Measurements from ENCODE around the gene DPEP1. TPM values are rescaled to one million over a fixed set of nuclear protein-coding genes. Genes with fewer than 3 reads are reported as not detected.
A peak's percentile ranks its signal among the peaks of the same experiment; 100 is the strongest.

The DPEP1 gene
- total and polyA plus RNA-seq, 2 experiments from 2014 or later, result not detected

DNA sequence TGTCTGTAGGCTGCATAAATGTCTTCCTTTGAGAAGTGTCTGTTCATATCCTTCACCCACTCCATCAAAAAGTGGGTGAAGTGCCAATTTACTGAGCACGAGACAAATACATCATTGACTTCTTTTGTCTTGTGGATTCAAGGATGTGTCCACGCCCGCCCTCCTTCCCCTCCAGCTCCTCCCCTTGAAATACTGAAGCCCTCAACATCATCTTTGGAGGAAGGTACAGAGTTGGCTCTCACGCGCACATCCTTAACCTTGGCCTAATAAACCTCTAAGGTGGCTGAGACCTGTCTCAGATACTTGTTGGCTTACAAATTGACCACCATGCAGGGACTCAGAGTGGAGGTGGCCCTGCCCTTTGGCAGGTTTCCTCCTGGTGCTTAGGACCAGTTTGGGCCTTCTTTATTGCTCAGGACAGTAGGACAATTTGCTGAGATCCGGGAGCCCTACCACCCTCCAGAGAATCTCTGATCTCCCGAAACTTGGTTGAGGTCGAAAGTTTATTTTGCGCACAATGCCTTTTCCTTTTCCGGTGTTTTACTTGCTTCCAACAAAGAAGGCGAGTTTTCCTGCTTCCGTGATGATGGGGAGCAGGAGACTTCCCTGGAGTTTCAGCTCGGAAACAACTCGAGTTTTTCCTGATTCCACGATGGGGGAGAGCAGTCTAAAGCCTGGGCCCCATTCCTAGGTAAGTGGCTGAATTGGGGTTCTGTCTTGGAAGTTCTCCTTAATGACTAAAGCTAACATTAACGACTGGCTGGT is 58.9 kb downstream of the DPEP1 start:
- H3K27ac ChIP-seq, result no peak overlapping the region
- peaks cover 9% of the 10 kb centered on the region; the same call in 1 of the 2 replicates for H3F3A ChIP-seq (ENCODE audit: insufficient read depth)
- H3K9me3 ChIP-seq (ENCODE audit: low read depth), result no peaks in the 10 kb centered on the region
- no peaks in the 10 kb centered on the region; the same call in 1 of the 2 replicates for H3K4me1 ChIP-seq (ENCODE audit: insufficient read depth)
- H3K79me2 ChIP-seq (ENCODE audit: insufficient read depth), result no peaks in the 10 kb centered on the region
- H3K9me2 ChIP-seq (ENCODE audit: insufficient read depth), result no peaks in the 10 kb centered on the region
- no peak overlapping the region for H3K4me3 ChIP-seq
- no peak overlapping the region for H3K4me2 ChIP-seq (ENCODE audit: unreplicated experiment)
- TF ChIP-seq EZH2 (IDR thresholded peaks at IDR 0.05; ENCODE audit: insufficient read depth, poor library complexity, severe bottlenecking) (no peak), EZH2phosphoT487 (IDR thresholded peaks at IDR 0.05; ENCODE audit: insufficient read depth, low read depth) (no peak)
- in situ Hi-C loops (cut with MboI), result no loop called here
- H3K36me3 ChIP-seq (ENCODE audit: low read depth), result no peaks in the 10 kb centered on the region
- H3K9ac ChIP-seq, result no peak overlapping the region
- no peak for DNase-seq
- no peak overlapping the region for H2AFZ ChIP-seq
- H3K27me3 ChIP-seq (replicated peaks; ENCODE audit: insufficient read depth), result no peaks in the 10 kb centered on the region
- no peaks in the 10 kb centered on the region for H4K20me1 ChIP-seq (ENCODE audit: insufficient read depth)
- 89% methylated on average over 16 of the region's 16 CpGs for WGBS, 2 experiments (ENCODE audit: low coverage in 1 of 2, low lambda C conversion rate in 2 of 2, missing lambda C conversion rate in 2 of 2)

DNA sequence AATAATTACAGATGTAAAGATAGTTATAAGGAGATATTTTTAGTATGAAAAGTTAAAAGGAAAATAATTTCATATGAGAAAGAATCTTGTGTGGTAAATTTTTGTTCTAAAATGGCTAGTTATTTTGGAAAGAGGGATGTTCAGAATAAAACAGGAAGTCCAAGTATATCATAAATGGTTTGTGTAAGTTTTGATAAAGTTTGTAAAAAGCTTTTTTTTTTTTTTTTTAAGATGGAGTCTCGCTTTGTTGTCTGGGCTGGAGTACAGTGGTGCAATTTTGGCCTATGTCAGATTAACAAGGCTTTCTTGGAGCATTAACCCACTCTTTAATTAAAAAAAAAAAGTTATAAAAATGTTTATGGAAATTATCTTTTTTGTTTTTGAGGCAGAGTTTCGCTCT is 64.8 kb downstream of the DPEP1 start:
- H3K9me3 ChIP-seq (ENCODE audit: low read depth), result no peaks in the 10 kb centered on the region
- no peaks in the 10 kb centered on the region for H3K79me2 ChIP-seq (ENCODE audit: insufficient read depth)
- no peak for DNase-seq
- H3K9me2 ChIP-seq (ENCODE audit: insufficient read depth), result no peaks in the 10 kb centered on the region
- no peak overlapping the region for H3K4me3 ChIP-seq
- H2AFZ ChIP-seq, result no peak overlapping the region
- H3K9ac ChIP-seq, result no peak overlapping the region
- no peaks in the 10 kb centered on the region for H3F3A ChIP-seq (ENCODE audit: insufficient read depth)
- H4K20me1 ChIP-seq (ENCODE audit: insufficient read depth), result no peaks in the 10 kb centered on the region
- in situ Hi-C loops (cut with MboI), result no loop called here
- H3K27ac ChIP-seq, result no peak overlapping the region
- 89 to 93% methylated on average over 2 of the region's 2 CpGs for WGBS, 2 experiments (ENCODE audit: low coverage in 1 of 2, low lambda C conversion rate in 2 of 2, missing lambda C conversion rate in 2 of 2)
- H3K36me3 ChIP-seq (ENCODE audit: low read depth), result no peaks in the 10 kb centered on the region
- TF ChIP-seq EZH2phosphoT487 (IDR thresholded peaks at IDR 0.05; ENCODE audit: insufficient read depth, low read depth), result no peak
- no peak for TF ChIP-seq EZH2 (IDR thresholded peaks at IDR 0.05; ENCODE audit: insufficient read depth, poor library complexity, severe bottlenecking)
- H3K27me3 ChIP-seq (replicated peaks; ENCODE audit: insufficient read depth), result no peaks in the 10 kb centered on the region
- no peak overlapping the region for H3K4me2 ChIP-seq (ENCODE audit: unreplicated experiment)
- H3K4me1 ChIP-seq (ENCODE audit: insufficient read depth), result no peaks in the 10 kb centered on the region

DNA sequence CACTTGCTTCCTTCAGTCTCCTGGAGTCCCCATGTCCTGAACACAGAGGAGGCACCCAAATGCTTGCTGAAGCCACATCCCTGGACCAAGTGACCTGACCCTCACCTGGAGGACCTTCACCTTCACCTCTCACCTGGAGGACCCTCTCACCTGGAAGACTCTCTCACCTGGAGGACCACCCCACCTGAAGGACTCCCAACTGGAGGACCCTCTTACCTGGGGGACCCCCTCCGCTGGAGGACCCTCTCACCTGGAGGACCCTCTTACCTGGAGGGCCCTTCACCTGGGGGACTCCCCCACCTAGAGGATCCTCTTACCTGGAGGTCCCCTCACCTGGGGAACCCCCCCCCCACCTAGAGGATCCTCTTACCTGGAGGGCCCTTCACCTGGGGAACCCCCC is 72.5 kb downstream of the DPEP1 start:
- Histone ChIP-seq H3K4me2 (ENCODE audit: unreplicated experiment) (no peak overlapping the region), H3K27ac (no peak overlapping the region), H3F3A (ENCODE audit: insufficient read depth) (peaks cover 8% of the 10 kb centered on the region; the same call in 1 of the 2 replicates), H3K9ac (no peak overlapping the region), H3K4me1 (ENCODE audit: insufficient read depth) (peaks cover 4% of the 10 kb centered on the region), H3K79me2 (ENCODE audit: insufficient read depth) (peaks cover 32% of the 10 kb centered on the region), H4K20me1 (ENCODE audit: insufficient read depth) (no peaks in the 10 kb centered on the region), H3K27me3 (replicated peaks; ENCODE audit: insufficient read depth) (no peaks in the 10 kb centered on the region), H2AFZ (no peak overlapping the region), H3K9me3 (ENCODE audit: low read depth) (no peaks in the 10 kb centered on the region), H3K36me3 (ENCODE audit: low read depth) (peaks cover 3% of the 10 kb centered on the region; the same call in 1 of the 2 replicates), H3K9me2 (ENCODE audit: insufficient read depth) (no peaks in the 10 kb centered on the region), H3K4me3 (peak overlapping the region; percentile 94; the same call in 1 of the 2 replicates)
- WGBS, 2 experiments (ENCODE audit: low coverage in 1 of 2, low lambda C conversion rate in 2 of 2, missing lambda C conversion rate in 2 of 2), result 80 to 100% methylated on average over 1 of the region's 1 CpG
- DNase-seq, result no peak
- TF ChIP-seq EZH2 (IDR thresholded peaks at IDR 0.05; ENCODE audit: insufficient read depth, poor library complexity, severe bottlenecking) (no peak), EZH2phosphoT487 (IDR thresholded peaks at IDR 0.05; ENCODE audit: insufficient read depth, low read depth) (no peak)
- in situ Hi-C loops (cut with MboI), result no loop called here

DNA sequence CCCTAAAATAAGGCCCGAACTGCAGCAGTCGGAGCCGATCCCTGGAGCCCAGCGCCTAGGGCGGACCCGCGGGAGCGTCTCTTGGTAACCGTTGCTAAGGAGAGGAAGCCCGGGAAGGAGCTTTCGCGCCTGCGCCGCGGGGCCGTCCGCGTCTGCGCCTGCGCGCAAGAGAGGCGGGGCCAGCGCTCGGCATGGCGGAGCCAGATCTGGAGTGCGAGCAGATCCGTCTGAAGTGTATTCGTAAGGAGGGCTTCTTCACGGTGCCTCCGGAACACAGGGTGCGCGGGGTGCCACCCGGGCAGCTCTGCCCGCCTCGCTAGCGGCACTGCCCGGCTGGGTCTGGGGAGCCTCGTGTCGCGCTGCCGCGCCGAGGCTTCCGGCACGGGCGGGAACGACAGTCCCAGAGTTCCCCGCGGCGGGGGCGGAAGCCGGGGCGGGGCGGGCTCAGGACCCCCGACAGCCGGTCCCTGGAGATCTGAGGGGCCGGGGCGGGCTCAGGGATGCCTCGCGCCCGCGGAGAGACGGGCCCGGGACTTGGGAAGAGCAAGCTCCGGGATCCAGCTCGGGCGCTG is 73.2 kb downstream of the DPEP1 start, which contains the start of gene CDK10:
Gene CDK10 (plus strand): TSS at position 170 of the 572 bp plus-strand sequence. CDS start 22 bp downstream, at position 192.
- peaks cover 32% of the 10 kb centered on the region for H3K79me2 ChIP-seq (ENCODE audit: insufficient read depth)
- peak within 1 kb of the TSS; percentile 97 for H3K4me2 ChIP-seq (ENCODE audit: unreplicated experiment)
- peak; percentile 94 for DNase-seq
- peak within 1 kb of the TSS; percentile 84 for H2AFZ ChIP-seq
- H3K9me2 ChIP-seq (ENCODE audit: insufficient read depth), result no peaks in the 10 kb centered on the region
- H3K9ac ChIP-seq, result peak within 1 kb of the TSS; percentile 89
- H3K9me3 ChIP-seq (ENCODE audit: low read depth), result no peaks in the 10 kb centered on the region
- H4K20me1 ChIP-seq (ENCODE audit: insufficient read depth), result no peaks in the 10 kb centered on the region
- H3K4me1 ChIP-seq (ENCODE audit: insufficient read depth), result peaks cover 4% of the 10 kb centered on the region
- in situ Hi-C loops (cut with MboI), result no loop called here
- TF ChIP-seq EZH2phosphoT487 (IDR thresholded peaks at IDR 0.05; ENCODE audit: insufficient read depth, low read depth), result no peak
- TF ChIP-seq EZH2 (IDR thresholded peaks at IDR 0.05; ENCODE audit: insufficient read depth, poor library complexity, severe bottlenecking), result no peak
- H3K27me3 ChIP-seq (replicated peaks; ENCODE audit: insufficient read depth), result no peaks in the 10 kb centered on the region
- WGBS, 2 experiments (ENCODE audit: low coverage in 1 of 2, low lambda C conversion rate in 2 of 2, missing lambda C conversion rate in 2 of 2), result 1% methylated on average over 47 to 65 of the region's 67 CpGs
- H3F3A ChIP-seq (ENCODE audit: insufficient read depth), result peaks cover 8% of the 10 kb centered on the region; the same call in 1 of the 2 replicates
- peaks cover 3% of the 10 kb centered on the region; the same call in 1 of the 2 replicates for H3K36me3 ChIP-seq (ENCODE audit: low read depth)
- peak within 1 kb of the TSS; percentile 94 for H3K4me3 ChIP-seq
- H3K27ac ChIP-seq, result peak within 1 kb of the TSS; percentile 78
